ENCODE measurements around the gene BHLHE23.

DNA sequence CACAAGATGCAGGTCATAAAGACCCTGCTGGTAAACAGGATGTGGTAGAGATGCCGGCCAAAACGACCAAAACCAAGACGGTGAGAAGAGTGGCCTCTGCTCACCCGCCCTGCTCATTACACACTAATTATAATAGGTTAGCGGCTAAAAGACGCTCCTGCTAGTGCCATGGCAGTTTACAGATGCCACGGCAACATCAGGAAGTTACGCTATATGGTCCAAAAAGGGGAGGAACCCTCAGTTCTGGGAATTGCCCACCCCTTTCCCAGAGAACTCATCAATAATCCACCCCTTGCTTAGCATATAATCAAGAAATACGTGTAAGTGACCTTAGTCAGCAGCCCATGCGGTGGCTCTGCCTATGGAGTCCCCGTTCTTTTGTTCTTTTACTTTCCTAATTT lies 17.6 kb downstream of the BHLHE23 start:
- TF ChIP-seq, protein P1, sequence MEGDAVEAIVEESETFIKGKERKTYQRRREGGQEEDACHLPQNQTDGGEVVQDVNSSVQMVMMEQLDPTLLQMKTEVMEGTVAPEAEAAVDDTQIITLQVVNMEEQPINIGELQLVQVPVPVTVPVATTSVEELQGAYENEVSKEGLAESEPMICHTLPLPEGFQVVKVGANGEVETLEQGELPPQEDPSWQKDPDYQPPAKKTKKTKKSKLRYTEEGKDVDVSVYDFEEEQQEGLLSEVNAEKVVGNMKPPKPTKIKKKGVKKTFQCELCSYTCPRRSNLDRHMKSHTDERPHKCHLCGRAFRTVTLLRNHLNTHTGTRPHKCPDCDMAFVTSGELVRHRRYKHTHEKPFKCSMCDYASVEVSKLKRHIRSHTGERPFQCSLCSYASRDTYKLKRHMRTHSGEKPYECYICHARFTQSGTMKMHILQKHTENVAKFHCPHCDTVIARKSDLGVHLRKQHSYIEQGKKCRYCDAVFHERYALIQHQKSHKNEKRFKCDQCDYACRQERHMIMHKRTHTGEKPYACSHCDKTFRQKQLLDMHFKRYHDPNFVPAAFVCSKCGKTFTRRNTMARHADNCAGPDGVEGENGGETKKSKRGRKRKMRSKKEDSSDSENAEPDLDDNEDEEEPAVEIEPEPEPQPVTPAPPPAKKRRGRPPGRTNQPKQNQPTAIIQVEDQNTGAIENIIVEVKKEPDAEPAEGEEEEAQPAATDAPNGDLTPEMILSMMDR (IDR thresholded peaks at IDR 0.05), result no peak
- no peak for TF ChIP-seq POLR2A (IDR thresholded peaks at IDR 0.05)
